ENCODE data around the gene CCNYL1. TPM values are rescaled to one million over a fixed set of nuclear protein-coding genes. Genes with fewer than 3 reads are reported as not detected.
"Not testable (repeated sequence)": the region's sequence is repeated elsewhere in the genome, so short reads cannot be mapped to it uniquely, and the experiment has no call there.

Gene CCNYL1
- total RNA-seq, 1 donor from 2014 or later, result 19.3 TPM

GRCh38 chr2:207758025-207758424, 46.6 kb downstream of the CCNYL1 start:
- DNase-seq (ENCODE audit: low spot score) (no peak), ATAC-seq (no peak)
- intact Hi-C loops (cut with DNase I), result no loop called here

- intact Hi-C loops (cut with DNase I), result no loop called here
- no peak for ATAC-seq
- DNase-seq (ENCODE audit: low spot score), result no peak
Observed at GRCh38 chr2:207759890-207760289, 48.5 kb downstream of the CCNYL1 start.

GRCh38 chr2:207760453-207760852, 49.0 kb downstream of the CCNYL1 start:
- DNase-seq (ENCODE audit: low spot score) (no peak), ATAC-seq (no peak)
- intact Hi-C loops (cut with DNase I), result no loop called here

- ATAC-seq; intact Hi-C loops (cut with DNase I); DNase-seq (ENCODE audit: low spot score): not testable (repeated sequence)
Observed at GRCh38 chr2:207761426-207761825, 50.0 kb downstream of the CCNYL1 start.

GRCh38 chr2:207762146-207762545, 50.7 kb downstream of the CCNYL1 start:
- DNase-seq (ENCODE audit: low spot score), result no peak
- ATAC-seq, result no peak
- intact Hi-C loops (cut with DNase I), result no loop called here

GRCh38 chr2:207763303-207763917, 52.0 kb downstream of the CCNYL1 start:
- intact Hi-C loops (cut with DNase I), result no loop called here
- DNase-seq (ENCODE audit: low spot score) (no peak), ATAC-seq (no peak)

- ATAC-seq (no peak), DNase-seq (ENCODE audit: low spot score) (no peak)
- intact Hi-C loops (cut with DNase I), result no loop called here
Observed at GRCh38 chr2:207764096-207764630, 52.7 kb downstream of the CCNYL1 start.

GRCh38 chr2:207765547-207765946, 54.1 kb downstream of the CCNYL1 start:
- intact Hi-C loops (cut with DNase I), result no loop called here
- ATAC-seq (no peak), DNase-seq (ENCODE audit: low spot score) (no peak)

- ATAC-seq, result no peak
- intact Hi-C loops (cut with DNase I), result no loop called here
- no peak for DNase-seq (ENCODE audit: low spot score)
Observed at GRCh38 chr2:207766041-207766551, 54.7 kb downstream of the CCNYL1 start.

- DNase-seq (ENCODE audit: low spot score) (no peak), ATAC-seq (no peak)
- intact Hi-C loops (cut with DNase I), result no loop called here
Observed at GRCh38 chr2:207766697-207767460, 55.4 kb downstream of the CCNYL1 start.

GRCh38 chr2:207767461-207768167, 56.2 kb downstream of the CCNYL1 start:
- DNase-seq (ENCODE audit: low spot score), result peak; percentile 64
- ATAC-seq, result no peak

GRCh38 chr2:207768168-207768865, 56.9 kb downstream of the CCNYL1 start:
- intact Hi-C loops (cut with DNase I), result no loop called here
- no peak for ATAC-seq

More at GRCh38 chr2:207767461-207768167, 56.2 kb downstream of the CCNYL1 start:
- intact Hi-C loops (cut with DNase I), result no loop called here

GRCh38 chr2:207768866-207769596, 57.6 kb downstream of the CCNYL1 start:
- intact Hi-C loops (cut with DNase I), result no loop called here
- ATAC-seq, result peak; percentile 2
- DNase-seq (ENCODE audit: low spot score), result peak; percentile 60

More at GRCh38 chr2:207768168-207768865, 56.9 kb downstream of the CCNYL1 start:
- DNase-seq (ENCODE audit: low spot score), result peak; percentile 67

GRCh38 chr2:207770602-207771404, 59.4 kb downstream of the CCNYL1 start:
- intact Hi-C loops (cut with DNase I), result no loop called here
- DNase-seq (ENCODE audit: low spot score), result peak; percentile 67
- peak; percentile 25 for ATAC-seq

- ATAC-seq (no peak), DNase-seq (ENCODE audit: low spot score) (no peak)
- intact Hi-C loops (cut with DNase I), result no loop called here
Observed at GRCh38 chr2:207771421-207771820, 60.0 kb downstream of the CCNYL1 start.

GRCh38 chr2:207772081-207772843, 60.8 kb downstream of the CCNYL1 start:
- ATAC-seq (no peak), DNase-seq (ENCODE audit: low spot score) (peak; percentile 67)
- intact Hi-C loops (cut with DNase I), result no loop called here

GRCh38 chr2:207772844-207773205, 61.4 kb downstream of the CCNYL1 start:
- ATAC-seq (no peak), DNase-seq (ENCODE audit: low spot score) (no peak)
- intact Hi-C loops (cut with DNase I), result no loop called here

Data from sciatic nerve (tissue), 2 donors.